H1 (cell line): ENCODE measurements around the gene CUX1. TPM values are rescaled to one million over a fixed set of nuclear protein-coding genes. Genes with fewer than 3 reads are reported as not detected.

Source experiments
- CBX8 ChIP-seq: fragments of 300-800, 300-1000 bp; sonication (generic); IDR thresholded peaks from 2 replicates; pipeline ENCODE4 v1.7.1; 2016; ENCODE audit warnings: low read depth, low read length, borderline replicate concordance
- GABPA ChIP-seq: IDR thresholded peaks from 2 replicates; pipeline ENCODE4 v1.6.1; 2011; ENCODE audit warnings: mild to moderate bottlenecking, low read length, moderate library complexity, borderline replicate concordance; ENCODE audit not compliant: insufficient read depth
- GTF2F1 ChIP-seq: IDR thresholded peaks from 2 replicates; pipeline ENCODE4 v1.6.1; 2012; ENCODE audit warnings: low read depth, low read length, improper control_type of control experiment, borderline replicate concordance
- RNF2 ChIP-seq: fragments of 200-900, 300-1000 bp; sonication (generic); IDR thresholded peaks from 2 replicates; pipeline ENCODE4 v1.7.1; 2016; ENCODE audit warnings: borderline replicate concordance, low read depth, mild to moderate bottlenecking, antibody characterized with exemption, low read length; ENCODE audit not compliant: poor library complexity, severe bottlenecking; ENCODE audit errors: missing control alignments
- SIRT6 ChIP-seq: IDR thresholded peaks from one replicate; pipeline ENCODE4 v1.7.1; 2012; ENCODE audit warnings: low read length, inconsistent platforms
- polyA plus RNA-seq, 7 experiments: library from polyadenylated mRNA; depleted of rRNA in 3 of 7; stranded (reverse) in 5 of 7; unstranded in 2 of 7; fragments of >200 nt in 5 of 7; fragments of 200-250 nt in 2 of 7; gene quantifications; 1 replicate in 5 of 7; 2 replicates in 1 of 7; 4 replicates in 1 of 7; pipeline versions ENCODE4 v1.2.1 to v1.2.3, GENCODE V29; 2011 to 2013; ENCODE audit warnings: missing spikeins in 2 of 7, mixed read lengths in 2 of 7
- total RNA-seq: library from RNA; stranded (reverse); fragmentation: NEBNext Ultra II Directional; extraction: Animal tissue kit (Norgen Biotek cat#: 25700); gene quantifications from 2 replicates; pipeline ENCODE4 v1.2.1, GENCODE V29; 2021
- TF ChIP-seq, protein P1 (sequence below): fragments of 300-600 bp; sonication (generic); IDR thresholded peaks from 2 replicates; pipeline ENCODE4 v1.7.1; 2012; ENCODE audit warnings: low read length, moderate library complexity, mild to moderate bottlenecking, inconsistent platforms; ENCODE audit not compliant: insufficient replicate concordance
- TF ChIP-seq, protein P2 (sequence below): IDR thresholded peaks from 2 replicates; pipeline ENCODE4 v1.6.1; 2012; ENCODE audit warnings: low read length, inconsistent platforms
- TF ChIP-seq, protein P3 (sequence below): IDR thresholded peaks from 2 replicates; pipeline ENCODE4 v1.6.1; 2011; ENCODE audit warnings: low read length, improper control_type of control experiment

Gene CUX1
- total and polyA plus RNA-seq, 2 of the 8 experiments (the other 6 are each of a cell fraction or from before 2014, with no cell fraction given) = 21.6 to 65.9 TPM

DNA sequence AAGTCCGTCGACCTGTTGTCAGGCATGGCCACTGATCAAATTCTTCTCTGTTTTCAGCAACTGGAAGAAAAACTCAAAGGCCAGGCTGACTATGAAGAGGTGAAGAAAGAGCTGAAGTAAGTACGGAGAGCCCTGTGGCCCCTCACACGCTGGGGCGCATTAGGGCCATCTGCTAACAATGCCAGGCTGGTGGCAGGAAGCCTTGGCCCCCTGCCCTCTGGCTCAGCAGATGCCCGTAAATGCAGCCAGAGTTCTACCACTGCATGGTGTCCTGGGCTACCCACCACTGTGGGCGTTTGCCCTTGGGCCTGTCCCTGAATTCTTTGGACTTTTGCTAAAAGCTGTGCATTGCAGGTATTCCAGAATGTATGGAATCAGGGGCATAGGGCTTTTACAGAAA, 372.3 kb downstream of the CUX1 start (continued):
- TF ChIP-seq, protein P1, sequence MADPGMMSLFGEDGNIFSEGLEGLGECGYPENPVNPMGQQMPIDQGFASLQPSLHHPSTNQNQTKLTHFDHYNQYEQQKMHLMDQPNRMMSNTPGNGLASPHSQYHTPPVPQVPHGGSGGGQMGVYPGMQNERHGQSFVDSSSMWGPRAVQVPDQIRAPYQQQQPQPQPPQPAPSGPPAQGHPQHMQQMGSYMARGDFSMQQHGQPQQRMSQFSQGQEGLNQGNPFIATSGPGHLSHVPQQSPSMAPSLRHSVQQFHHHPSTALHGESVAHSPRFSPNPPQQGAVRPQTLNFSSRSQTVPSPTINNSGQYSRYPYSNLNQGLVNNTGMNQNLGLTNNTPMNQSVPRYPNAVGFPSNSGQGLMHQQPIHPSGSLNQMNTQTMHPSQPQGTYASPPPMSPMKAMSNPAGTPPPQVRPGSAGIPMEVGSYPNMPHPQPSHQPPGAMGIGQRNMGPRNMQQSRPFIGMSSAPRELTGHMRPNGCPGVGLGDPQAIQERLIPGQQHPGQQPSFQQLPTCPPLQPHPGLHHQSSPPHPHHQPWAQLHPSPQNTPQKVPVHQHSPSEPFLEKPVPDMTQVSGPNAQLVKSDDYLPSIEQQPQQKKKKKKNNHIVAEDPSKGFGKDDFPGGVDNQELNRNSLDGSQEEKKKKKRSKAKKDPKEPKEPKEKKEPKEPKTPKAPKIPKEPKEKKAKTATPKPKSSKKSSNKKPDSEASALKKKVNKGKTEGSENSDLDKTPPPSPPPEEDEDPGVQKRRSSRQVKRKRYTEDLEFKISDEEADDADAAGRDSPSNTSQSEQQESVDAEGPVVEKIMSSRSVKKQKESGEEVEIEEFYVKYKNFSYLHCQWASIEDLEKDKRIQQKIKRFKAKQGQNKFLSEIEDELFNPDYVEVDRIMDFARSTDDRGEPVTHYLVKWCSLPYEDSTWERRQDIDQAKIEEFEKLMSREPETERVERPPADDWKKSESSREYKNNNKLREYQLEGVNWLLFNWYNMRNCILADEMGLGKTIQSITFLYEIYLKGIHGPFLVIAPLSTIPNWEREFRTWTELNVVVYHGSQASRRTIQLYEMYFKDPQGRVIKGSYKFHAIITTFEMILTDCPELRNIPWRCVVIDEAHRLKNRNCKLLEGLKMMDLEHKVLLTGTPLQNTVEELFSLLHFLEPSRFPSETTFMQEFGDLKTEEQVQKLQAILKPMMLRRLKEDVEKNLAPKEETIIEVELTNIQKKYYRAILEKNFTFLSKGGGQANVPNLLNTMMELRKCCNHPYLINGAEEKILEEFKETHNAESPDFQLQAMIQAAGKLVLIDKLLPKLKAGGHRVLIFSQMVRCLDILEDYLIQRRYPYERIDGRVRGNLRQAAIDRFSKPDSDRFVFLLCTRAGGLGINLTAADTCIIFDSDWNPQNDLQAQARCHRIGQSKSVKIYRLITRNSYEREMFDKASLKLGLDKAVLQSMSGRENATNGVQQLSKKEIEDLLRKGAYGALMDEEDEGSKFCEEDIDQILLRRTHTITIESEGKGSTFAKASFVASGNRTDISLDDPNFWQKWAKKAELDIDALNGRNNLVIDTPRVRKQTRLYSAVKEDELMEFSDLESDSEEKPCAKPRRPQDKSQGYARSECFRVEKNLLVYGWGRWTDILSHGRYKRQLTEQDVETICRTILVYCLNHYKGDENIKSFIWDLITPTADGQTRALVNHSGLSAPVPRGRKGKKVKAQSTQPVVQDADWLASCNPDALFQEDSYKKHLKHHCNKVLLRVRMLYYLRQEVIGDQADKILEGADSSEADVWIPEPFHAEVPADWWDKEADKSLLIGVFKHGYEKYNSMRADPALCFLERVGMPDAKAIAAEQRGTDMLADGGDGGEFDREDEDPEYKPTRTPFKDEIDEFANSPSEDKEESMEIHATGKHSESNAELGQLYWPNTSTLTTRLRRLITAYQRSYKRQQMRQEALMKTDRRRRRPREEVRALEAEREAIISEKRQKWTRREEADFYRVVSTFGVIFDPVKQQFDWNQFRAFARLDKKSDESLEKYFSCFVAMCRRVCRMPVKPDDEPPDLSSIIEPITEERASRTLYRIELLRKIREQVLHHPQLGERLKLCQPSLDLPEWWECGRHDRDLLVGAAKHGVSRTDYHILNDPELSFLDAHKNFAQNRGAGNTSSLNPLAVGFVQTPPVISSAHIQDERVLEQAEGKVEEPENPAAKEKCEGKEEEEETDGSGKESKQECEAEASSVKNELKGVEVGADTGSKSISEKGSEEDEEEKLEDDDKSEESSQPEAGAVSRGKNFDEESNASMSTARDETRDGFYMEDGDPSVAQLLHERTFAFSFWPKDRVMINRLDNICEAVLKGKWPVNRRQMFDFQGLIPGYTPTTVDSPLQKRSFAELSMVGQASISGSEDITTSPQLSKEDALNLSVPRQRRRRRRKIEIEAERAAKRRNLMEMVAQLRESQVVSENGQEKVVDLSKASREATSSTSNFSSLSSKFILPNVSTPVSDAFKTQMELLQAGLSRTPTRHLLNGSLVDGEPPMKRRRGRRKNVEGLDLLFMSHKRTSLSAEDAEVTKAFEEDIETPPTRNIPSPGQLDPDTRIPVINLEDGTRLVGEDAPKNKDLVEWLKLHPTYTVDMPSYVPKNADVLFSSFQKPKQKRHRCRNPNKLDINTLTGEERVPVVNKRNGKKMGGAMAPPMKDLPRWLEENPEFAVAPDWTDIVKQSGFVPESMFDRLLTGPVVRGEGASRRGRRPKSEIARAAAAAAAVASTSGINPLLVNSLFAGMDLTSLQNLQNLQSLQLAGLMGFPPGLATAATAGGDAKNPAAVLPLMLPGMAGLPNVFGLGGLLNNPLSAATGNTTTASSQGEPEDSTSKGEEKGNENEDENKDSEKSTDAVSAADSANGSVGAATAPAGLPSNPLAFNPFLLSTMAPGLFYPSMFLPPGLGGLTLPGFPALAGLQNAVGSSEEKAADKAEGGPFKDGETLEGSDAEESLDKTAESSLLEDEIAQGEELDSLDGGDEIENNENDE = no peak
- TF ChIP-seq, protein P2, sequence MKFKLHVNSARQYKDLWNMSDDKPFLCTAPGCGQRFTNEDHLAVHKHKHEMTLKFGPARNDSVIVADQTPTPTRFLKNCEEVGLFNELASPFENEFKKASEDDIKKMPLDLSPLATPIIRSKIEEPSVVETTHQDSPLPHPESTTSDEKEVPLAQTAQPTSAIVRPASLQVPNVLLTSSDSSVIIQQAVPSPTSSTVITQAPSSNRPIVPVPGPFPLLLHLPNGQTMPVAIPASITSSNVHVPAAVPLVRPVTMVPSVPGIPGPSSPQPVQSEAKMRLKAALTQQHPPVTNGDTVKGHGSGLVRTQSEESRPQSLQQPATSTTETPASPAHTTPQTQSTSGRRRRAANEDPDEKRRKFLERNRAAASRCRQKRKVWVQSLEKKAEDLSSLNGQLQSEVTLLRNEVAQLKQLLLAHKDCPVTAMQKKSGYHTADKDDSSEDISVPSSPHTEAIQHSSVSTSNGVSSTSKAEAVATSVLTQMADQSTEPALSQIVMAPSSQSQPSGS = no peak
- TF ChIP-seq GTF2F1 (no peak), GABPA (no peak), SIRT6 (no peak), RNF2 (no peak), CBX8 (no peak)
- TF ChIP-seq, protein P3, sequence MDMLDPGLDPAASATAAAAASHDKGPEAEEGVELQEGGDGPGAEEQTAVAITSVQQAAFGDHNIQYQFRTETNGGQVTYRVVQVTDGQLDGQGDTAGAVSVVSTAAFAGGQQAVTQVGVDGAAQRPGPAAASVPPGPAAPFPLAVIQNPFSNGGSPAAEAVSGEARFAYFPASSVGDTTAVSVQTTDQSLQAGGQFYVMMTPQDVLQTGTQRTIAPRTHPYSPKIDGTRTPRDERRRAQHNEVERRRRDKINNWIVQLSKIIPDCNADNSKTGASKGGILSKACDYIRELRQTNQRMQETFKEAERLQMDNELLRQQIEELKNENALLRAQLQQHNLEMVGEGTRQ = no peak
